A673 (cell line): ENCODE measurements around the gene SGK1.

ENCODE experiments used
- CTCF ChIP-seq: fragments of 300-800, 200-600 bp; sonication (generic); conservative IDR thresholded peaks from 2 replicates; pipeline ENCODE4 v1.5.1; 2017; ENCODE audit warnings: low read depth, mild to moderate bottlenecking, antibody characterized with exemption, low read length, moderate library complexity, mixed read lengths
- EZH2 ChIP-seq: fragments of 200-600 bp; sonication (generic); IDR thresholded peaks from 2 replicates; pipeline ENCODE4 v1.6.1; 2017; ENCODE audit warnings: borderline replicate concordance, low read depth, mild to moderate bottlenecking, mixed read lengths, antibody characterized with exemption, low read length; ENCODE audit not compliant: poor library complexity, severe bottlenecking

GRCh38 chr6:134251320-134251719 is 66.6 kb downstream of the SGK1 start:
- TF ChIP-seq CTCF: no peak
- no peak for TF ChIP-seq EZH2
